Mesodermal cell (in vitro differentiated cells): ENCODE data around the gene FAM83D.

Experiments used
- H3K27ac ChIP-seq: 2 replicates; pipeline ENCODE4 v1.7.0; 2013; ENCODE audit warnings: mild to moderate bottlenecking, low read depth, low read length, moderate library complexity; ENCODE audit not compliant: severe bottlenecking
- H3K36me3 ChIP-seq: 2 replicates; pipeline ENCODE4 v1.7.1; 2013; ENCODE audit warnings: mild to moderate bottlenecking, low read length, moderate library complexity; ENCODE audit not compliant: control insufficient read depth, insufficient read depth
- H3K4me1 ChIP-seq: one replicate; pipeline ENCODE4 v1.7.1; 2013; ENCODE audit warnings: mild to moderate bottlenecking, low read length; ENCODE audit not compliant: insufficient read depth, control insufficient read depth, poor library complexity, severe bottlenecking
- H3K4me3 ChIP-seq: 2 replicates; pipeline ENCODE4 v1.7.0; 2013; ENCODE audit warnings: low read length, control low read depth, mild to moderate bottlenecking; ENCODE audit not compliant: insufficient read depth, poor library complexity, severe bottlenecking; ENCODE audit errors: extremely low read depth
- H3K9me3 ChIP-seq: 2 replicates; pipeline ENCODE4 v1.7.1; 2013; ENCODE audit warnings: mild to moderate bottlenecking, low read length, moderate library complexity; ENCODE audit not compliant: control insufficient read depth
- WGBS, 2 experiments: methylation state at CpG; one replicate each; pipeline ENCODE4 v1.1.5; 2013; ENCODE audit warnings: missing lambda C conversion rate in 2 of 2; ENCODE audit not compliant: insufficient coverage in 2 of 2; 5-methylcytosine and 5-hydroxymethylcytosine counted together

The FAM83D gene

GRCh38 chr20:38888059-38888831, 38.0 kb upstream of the FAM83D start:
- Histone ChIP-seq H3K4me3 (no peak overlapping the region), H3K9me3 (no peaks in the 10 kb centered on the region), H3K27ac (no peak overlapping the region), H3K36me3 (no peaks in the 10 kb centered on the region), H3K4me1 (peaks cover 2% of the 10 kb centered on the region)
- 89 to 94% methylated on average over 7 to 10 of the region's 13 CpGs for WGBS, 2 experiments

- peaks cover 2% of the 10 kb centered on the region for H3K4me1 ChIP-seq
- no peak overlapping the region for H3K4me3 ChIP-seq
- no peaks in the 10 kb centered on the region for H3K36me3 ChIP-seq
- 89 to 100% methylated on average over 2 of the region's 2 CpGs for WGBS, 2 experiments
- H3K27ac ChIP-seq: no peak overlapping the region
- no peaks in the 10 kb centered on the region for H3K9me3 ChIP-seq
Observed at GRCh38 chr20:38889050-38889449, 37.2 kb upstream of the FAM83D start.

- Histone ChIP-seq H3K4me3 (no peak overlapping the region), H3K9me3 (no peaks in the 10 kb centered on the region), H3K36me3 (no peaks in the 10 kb centered on the region), H3K27ac (no peak overlapping the region), H3K4me1 (peaks cover 2% of the 10 kb centered on the region)
- 92 to 96% methylated on average over 10 to 13 of the region's 13 CpGs for WGBS, 2 experiments
Observed at GRCh38 chr20:38889792-38890496, 36.3 kb upstream of the FAM83D start.

GRCh38 chr20:38890497-38890818, 35.8 kb upstream of the FAM83D start:
- H3K36me3 ChIP-seq: no peaks in the 10 kb centered on the region
- H3K4me1 ChIP-seq: peaks cover 2% of the 10 kb centered on the region
- no peaks in the 10 kb centered on the region for H3K9me3 ChIP-seq
- H3K27ac ChIP-seq: no peak overlapping the region
- WGBS, 2 experiments: 82 to 92% methylated on average over 2 to 3 of the region's 3 CpGs
- H3K4me3 ChIP-seq: no peak overlapping the region

- WGBS, 2 experiments: 80 to 89% methylated on average over 10 to 11 of the region's 11 CpGs
- H3K4me3 ChIP-seq: no peak overlapping the region
- H3K27ac ChIP-seq: no peak overlapping the region
- H3K9me3 ChIP-seq: no peaks in the 10 kb centered on the region
- no peaks in the 10 kb centered on the region for H3K36me3 ChIP-seq
- peaks cover 2% of the 10 kb centered on the region for H3K4me1 ChIP-seq
Observed at GRCh38 chr20:38892091-38892981, 33.9 kb upstream of the FAM83D start.

GRCh38 chr20:38893056-38893564, 33.1 kb upstream of the FAM83D start:
- 65 to 76% methylated on average over 5 of the region's 6 CpGs for WGBS, 2 experiments
- Histone ChIP-seq H3K9me3 (no peaks in the 10 kb centered on the region), H3K36me3 (no peaks in the 10 kb centered on the region), H3K27ac (no peak overlapping the region), H3K4me3 (no peak overlapping the region), H3K4me1 (peaks cover 2% of the 10 kb centered on the region)

GRCh38 chr20:38893565-38894090, 32.6 kb upstream of the FAM83D start:
- Histone ChIP-seq H3K4me3 (no peak overlapping the region), H3K27ac (no peak overlapping the region)
- WGBS, 2 experiments: 1 to 2% methylated on average over 7 to 14 of the region's 25 CpGs

GRCh38 chr20:38894091-38894847, 31.9 kb upstream of the FAM83D start:
- no peaks in the 10 kb centered on the region for H3K9me3 ChIP-seq
- no peak overlapping the region for H3K4me3 ChIP-seq
- no peaks in the 10 kb centered on the region for H3K36me3 ChIP-seq
- 50 to 51% methylated on average over 16 to 19 of the region's 30 CpGs for WGBS, 2 experiments
- H3K27ac ChIP-seq: no peak overlapping the region
- peaks cover 2% of the 10 kb centered on the region for H3K4me1 ChIP-seq

More at GRCh38 chr20:38893565-38894090, 32.6 kb upstream of the FAM83D start:
- H3K4me1 ChIP-seq: peaks cover 2% of the 10 kb centered on the region
- H3K9me3 ChIP-seq: no peaks in the 10 kb centered on the region
- H3K36me3 ChIP-seq: no peaks in the 10 kb centered on the region

GRCh38 chr20:38895098-38895949, 30.9 kb upstream of the FAM83D start:
- Histone ChIP-seq H3K36me3 (no peaks in the 10 kb centered on the region), H3K4me3 (no peak overlapping the region), H3K4me1 (peaks cover 2% of the 10 kb centered on the region), H3K9me3 (no peaks in the 10 kb centered on the region), H3K27ac (no peak overlapping the region)
- WGBS, 2 experiments: 84 to 87% methylated on average over 8 of the region's 9 CpGs
